Measurements from ENCODE around the gene PSMA8. TPM values are rescaled to one million over a fixed set of nuclear protein-coding genes. Genes with fewer than 3 reads are reported as not detected.

PSMA8 gene
- total and polyA plus RNA-seq, 2 of the 13 experiments (the other 11 are each of a cell fraction or from before 2014, with no cell fraction given): not detected

DNA sequence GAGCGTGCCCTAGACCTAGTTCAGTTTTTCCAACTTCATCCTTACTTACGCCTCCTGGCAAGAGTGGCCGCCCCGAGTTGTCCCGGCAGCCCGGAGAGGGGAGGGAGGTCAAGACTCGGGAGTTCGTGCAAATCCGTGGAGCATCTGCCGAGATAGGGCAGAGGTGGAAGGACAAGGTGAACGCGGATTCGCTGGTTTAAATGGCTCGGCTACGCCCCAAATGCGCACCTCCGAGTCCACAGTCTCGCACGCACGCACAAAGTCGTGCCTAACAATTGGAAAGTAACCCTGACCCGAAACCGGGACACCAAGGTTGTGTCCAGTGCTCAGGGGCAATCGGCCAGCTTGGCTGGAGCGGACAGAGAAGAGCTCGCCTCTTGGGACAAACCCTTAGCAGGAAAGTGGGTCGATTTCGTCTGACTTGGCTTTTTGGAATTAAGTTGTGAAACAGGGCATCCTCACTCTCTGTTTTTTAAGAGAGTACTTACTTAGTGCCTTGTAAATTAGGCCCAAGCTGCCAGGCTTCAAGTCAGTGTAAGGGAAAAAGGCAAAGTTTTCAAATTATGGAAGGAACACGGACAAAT is 42.5 kb upstream of the PSMA8 start (continued):
- TF ChIP-seq PHF21A (CRISPR knock-in tag; IDR thresholded peaks at IDR 0.05): 0 out of 2 replicates have a peak, but pooled peaks have one; percentile 43
- TF ChIP-seq ZNF205 (CRISPR knock-in tag; IDR thresholded peaks at IDR 0.05): no peak
- TF ChIP-seq ZBTB21 (CRISPR knock-in tag; IDR thresholded peaks at IDR 0.05): no peak
- peak; percentile 54 for TF ChIP-seq BORCS8-MEF2B (CRISPR knock-in tag; IDR thresholded peaks at IDR 0.05)
- TF ChIP-seq ELF3 (CRISPR knock-in tag; IDR thresholded peaks at IDR 0.05): peak; percentile 3; the same call in 1 of the 2 replicates
- TF ChIP-seq, protein P1, sequence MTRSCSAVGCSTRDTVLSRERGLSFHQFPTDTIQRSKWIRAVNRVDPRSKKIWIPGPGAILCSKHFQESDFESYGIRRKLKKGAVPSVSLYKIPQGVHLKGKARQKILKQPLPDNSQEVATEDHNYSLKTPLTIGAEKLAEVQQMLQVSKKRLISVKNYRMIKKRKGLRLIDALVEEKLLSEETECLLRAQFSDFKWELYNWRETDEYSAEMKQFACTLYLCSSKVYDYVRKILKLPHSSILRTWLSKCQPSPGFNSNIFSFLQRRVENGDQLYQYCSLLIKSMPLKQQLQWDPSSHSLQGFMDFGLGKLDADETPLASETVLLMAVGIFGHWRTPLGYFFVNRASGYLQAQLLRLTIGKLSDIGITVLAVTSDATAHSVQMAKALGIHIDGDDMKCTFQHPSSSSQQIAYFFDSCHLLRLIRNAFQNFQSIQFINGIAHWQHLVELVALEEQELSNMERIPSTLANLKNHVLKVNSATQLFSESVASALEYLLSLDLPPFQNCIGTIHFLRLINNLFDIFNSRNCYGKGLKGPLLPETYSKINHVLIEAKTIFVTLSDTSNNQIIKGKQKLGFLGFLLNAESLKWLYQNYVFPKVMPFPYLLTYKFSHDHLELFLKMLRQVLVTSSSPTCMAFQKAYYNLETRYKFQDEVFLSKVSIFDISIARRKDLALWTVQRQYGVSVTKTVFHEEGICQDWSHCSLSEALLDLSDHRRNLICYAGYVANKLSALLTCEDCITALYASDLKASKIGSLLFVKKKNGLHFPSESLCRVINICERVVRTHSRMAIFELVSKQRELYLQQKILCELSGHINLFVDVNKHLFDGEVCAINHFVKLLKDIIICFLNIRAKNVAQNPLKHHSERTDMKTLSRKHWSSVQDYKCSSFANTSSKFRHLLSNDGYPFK (CRISPR knock-in tag; IDR thresholded peaks at IDR 0.05; ENCODE audit: borderline replicate concordance): 0 out of 2 replicates have a peak, but pooled peaks have one; percentile 30
- TF ChIP-seq, protein P2, sequence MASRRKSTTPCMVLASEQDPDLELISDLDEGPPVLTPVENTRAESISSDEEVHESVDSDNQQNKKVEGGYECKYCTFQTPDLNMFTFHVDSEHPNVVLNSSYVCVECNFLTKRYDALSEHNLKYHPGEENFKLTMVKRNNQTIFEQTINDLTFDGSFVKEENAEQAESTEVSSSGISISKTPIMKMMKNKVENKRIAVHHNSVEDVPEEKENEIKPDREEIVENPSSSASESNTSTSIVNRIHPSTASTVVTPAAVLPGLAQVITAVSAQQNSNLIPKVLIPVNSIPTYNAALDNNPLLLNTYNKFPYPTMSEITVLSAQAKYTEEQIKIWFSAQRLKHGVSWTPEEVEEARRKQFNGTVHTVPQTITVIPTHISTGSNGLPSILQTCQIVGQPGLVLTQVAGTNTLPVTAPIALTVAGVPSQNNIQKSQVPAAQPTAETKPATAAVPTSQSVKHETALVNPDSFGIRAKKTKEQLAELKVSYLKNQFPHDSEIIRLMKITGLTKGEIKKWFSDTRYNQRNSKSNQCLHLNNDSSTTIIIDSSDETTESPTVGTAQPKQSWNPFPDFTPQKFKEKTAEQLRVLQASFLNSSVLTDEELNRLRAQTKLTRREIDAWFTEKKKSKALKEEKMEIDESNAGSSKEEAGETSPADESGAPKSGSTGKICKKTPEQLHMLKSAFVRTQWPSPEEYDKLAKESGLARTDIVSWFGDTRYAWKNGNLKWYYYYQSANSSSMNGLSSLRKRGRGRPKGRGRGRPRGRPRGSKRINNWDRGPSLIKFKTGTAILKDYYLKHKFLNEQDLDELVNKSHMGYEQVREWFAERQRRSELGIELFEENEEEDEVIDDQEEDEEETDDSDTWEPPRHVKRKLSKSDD (CRISPR knock-in tag; IDR thresholded peaks at IDR 0.05; ENCODE audit: low read depth): 0 out of 2 replicates have a peak, but pooled peaks have one; percentile 15
- peak; percentile 48; the same call in 1 of the 2 replicates for TF ChIP-seq ZNF607 (CRISPR knock-in tag; IDR thresholded peaks at IDR 0.05; ENCODE audit: borderline replicate concordance)
- TF ChIP-seq, protein P3, sequence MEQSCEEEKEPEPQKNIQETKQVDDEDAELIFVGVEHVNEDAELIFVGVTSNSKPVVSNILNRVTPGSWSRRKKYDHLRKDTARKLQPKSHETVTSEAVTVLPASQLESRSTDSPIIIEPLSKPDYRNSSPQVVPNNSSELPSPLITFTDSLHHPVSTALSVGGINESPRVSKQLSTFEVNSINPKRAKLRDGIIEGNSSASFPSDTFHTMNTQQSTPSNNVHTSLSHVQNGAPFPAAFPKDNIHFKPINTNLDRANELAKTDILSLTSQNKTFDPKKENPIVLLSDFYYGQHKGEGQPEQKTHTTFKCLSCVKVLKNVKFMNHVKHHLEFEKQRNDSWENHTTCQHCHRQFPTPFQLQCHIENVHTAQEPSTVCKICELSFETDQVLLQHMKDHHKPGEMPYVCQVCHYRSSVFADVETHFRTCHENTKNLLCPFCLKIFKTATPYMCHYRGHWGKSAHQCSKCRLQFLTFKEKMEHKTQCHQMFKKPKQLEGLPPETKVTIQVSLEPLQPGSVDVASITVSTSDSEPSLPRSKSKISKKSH (CRISPR knock-in tag; IDR thresholded peaks at IDR 0.05; ENCODE audit: borderline replicate concordance): peak; percentile 80; the same call in 1 of the 2 replicates
- 0 out of 2 replicates have a peak, but pooled peaks have one; percentile 9 for TF ChIP-seq ZFP1 (CRISPR knock-in tag; IDR thresholded peaks at IDR 0.05)
- 0 out of 2 replicates have a peak, but pooled peaks have one; percentile 33 for TF ChIP-seq ZNF180 (CRISPR knock-in tag; IDR thresholded peaks at IDR 0.05; ENCODE audit: borderline replicate concordance, low read depth)
- peak; percentile 40 for TF ChIP-seq IKZF4 (CRISPR knock-in tag; IDR thresholded peaks at IDR 0.05; ENCODE audit: borderline replicate concordance, low read depth, not compliant biosample characterization)
- TF ChIP-seq ZMYM2 (CRISPR knock-in tag; IDR thresholded peaks at IDR 0.05): peak; percentile 25; the same call in 1 of the 2 replicates

Measured in HepG2 (cell line).